ENCODE results near the gene PCDHGA4. TPM values are rescaled to one million over a fixed set of nuclear protein-coding genes. Genes with fewer than 3 reads are reported as not detected.
A peak's percentile ranks its signal among the peaks of the same experiment; 100 is the strongest.
"Not testable (repeated sequence)": the region's sequence is repeated elsewhere in the genome, so short reads cannot be mapped to it uniquely, and the experiment has no call there.

PCDHGA4 gene
- total and polyA plus RNA-seq, 2 donors = 2.2 to 5.8 TPM

GRCh38 chr5:141338538-141339306, 16.1 kb upstream of the PCDHGA4 start, which contains the start of gene PCDHGA2:
Gene PCDHGA2, plus strand, starts transcription at chr5:141338760.
- Histone ChIP-seq H3K36me3 (ENCODE audit: insufficient read depth) (no peaks in the 10 kb centered on the region), H3K4me3 (ENCODE audit: low read depth, low read length) (peak within 1 kb of the TSS; percentile 0), H3K4me1 (ENCODE audit: insufficient read depth) (no peaks in the 10 kb centered on the region), H3K27ac (ENCODE audit: low read depth) (no peak within 1 kb of the TSS)
- WGBS = 9% methylated on average over 27 of the region's 27 CpGs
- DNase-seq (ENCODE audit: extremely low spot score) = no peak

- not testable (repeated sequence) for DNase-seq (ENCODE audit: extremely low spot score); H3K27ac ChIP-seq (ENCODE audit: low read depth); H3K4me1 ChIP-seq (ENCODE audit: insufficient read depth); H3K36me3 ChIP-seq (ENCODE audit: insufficient read depth); H3K4me3 ChIP-seq (ENCODE audit: low read depth, low read length)
- WGBS = 65% methylated on average over 45 of the region's 45 CpGs
Observed at GRCh38 chr5:141340781-141341354, 14.0 kb upstream of the PCDHGA4 start.

- DNase-seq (ENCODE audit: extremely low spot score) = no peak
- H3K4me1 ChIP-seq (ENCODE audit: insufficient read depth) = no peaks in the 10 kb centered on the region
Observed at GRCh38 chr5:141342773-141343172, 12.0 kb upstream of the PCDHGA4 start.

GRCh38 chr5:141343242-141343952, 11.4 kb upstream of the PCDHGA4 start, which contains the start of gene PCDHGA3:
Gene PCDHGA3, plus strand, starts transcription at chr5:141343829. Its CDS starts 205 bp downstream, at chr5:141344034.
- DNase-seq (ENCODE audit: extremely low spot score) = no peak
- 25% methylated on average over 9 of the region's 9 CpGs for WGBS
- peak within 1 kb of the TSS; percentile 30 for H3K4me3 ChIP-seq (ENCODE audit: low read depth, low read length)
- H3K27ac ChIP-seq (ENCODE audit: low read depth) = no peak within 1 kb of the TSS
- H3K4me1 ChIP-seq (ENCODE audit: insufficient read depth) = no peaks in the 10 kb centered on the region
- no peaks in the 10 kb centered on the region for H3K36me3 ChIP-seq (ENCODE audit: insufficient read depth)

More at GRCh38 chr5:141342773-141343172, 12.0 kb upstream of the PCDHGA4 start:
- no peaks in the 10 kb centered on the region for H3K36me3 ChIP-seq (ENCODE audit: insufficient read depth)
- no peak overlapping the region for H3K4me3 ChIP-seq (ENCODE audit: low read depth, low read length)
- no peak overlapping the region for H3K27ac ChIP-seq (ENCODE audit: low read depth)
- WGBS = 16% methylated on average over 1 of the region's 1 CpG

GRCh38 chr5:141343953-141344463, 10.8 kb upstream of the PCDHGA4 start:
- WGBS = 21% methylated on average over 31 of the region's 31 CpGs
- DNase-seq (ENCODE audit: extremely low spot score) = no peak
- Histone ChIP-seq H3K4me3 (ENCODE audit: low read depth, low read length) (peak overlapping the region; percentile 30), H3K4me1 (ENCODE audit: insufficient read depth) (no peaks in the 10 kb centered on the region), H3K27ac (ENCODE audit: low read depth) (no peak overlapping the region), H3K36me3 (ENCODE audit: insufficient read depth) (no peaks in the 10 kb centered on the region)

GRCh38 chr5:141345327-141345726, 9.5 kb upstream of the PCDHGA4 start:
- 34% methylated on average over 20 of the region's 20 CpGs for WGBS

GRCh38 chr5:141346017-141346416, 8.8 kb upstream of the PCDHGA4 start:
- 45% methylated on average over 25 of the region's 35 CpGs for WGBS
- not testable (repeated sequence) for H3K4me1 ChIP-seq (ENCODE audit: insufficient read depth); H3K4me3 ChIP-seq (ENCODE audit: low read depth, low read length); H3K27ac ChIP-seq (ENCODE audit: low read depth); H3K36me3 ChIP-seq (ENCODE audit: insufficient read depth); DNase-seq (ENCODE audit: extremely low spot score)

More at GRCh38 chr5:141345327-141345726, 9.5 kb upstream of the PCDHGA4 start:
- H3K27ac ChIP-seq (ENCODE audit: low read depth) = no peak overlapping the region
- no peaks in the 10 kb centered on the region for H3K4me1 ChIP-seq (ENCODE audit: insufficient read depth)
- H3K36me3 ChIP-seq (ENCODE audit: insufficient read depth) = no peaks in the 10 kb centered on the region
- H3K4me3 ChIP-seq (ENCODE audit: low read depth, low read length) = no peak overlapping the region
- DNase-seq (ENCODE audit: extremely low spot score) = no peak

GRCh38 chr5:141349917-141350619, 4.8 kb upstream of the PCDHGA4 start, which contains the start of gene PCDHGB1:
Gene PCDHGB1, plus strand, starts transcription at chr5:141350099. Its CDS starts 162 bp downstream, at chr5:141350261.
- WGBS = 26% methylated on average over 29 of the region's 29 CpGs
- H3K36me3 ChIP-seq (ENCODE audit: insufficient read depth) = no peaks in the 10 kb centered on the region
- no peak for DNase-seq (ENCODE audit: extremely low spot score)
- H3K4me1 ChIP-seq (ENCODE audit: insufficient read depth) = no peaks in the 10 kb centered on the region
- H3K27ac ChIP-seq (ENCODE audit: low read depth) = no peak within 1 kb of the TSS
- H3K4me3 ChIP-seq (ENCODE audit: low read depth, low read length) = no peak within 1 kb of the TSS

- no peaks in the 10 kb centered on the region for H3K36me3 ChIP-seq (ENCODE audit: insufficient read depth)
- no peak overlapping the region for H3K4me3 ChIP-seq (ENCODE audit: low read depth, low read length)
- H3K4me1 ChIP-seq (ENCODE audit: insufficient read depth) = no peaks in the 10 kb centered on the region
- 33% methylated on average over 32 of the region's 36 CpGs for WGBS
- DNase-seq (ENCODE audit: extremely low spot score) = no peak
- no peak overlapping the region for H3K27ac ChIP-seq (ENCODE audit: low read depth)
Observed at GRCh38 chr5:141351591-141351990, 3.2 kb upstream of the PCDHGA4 start.

GRCh38 chr5:141355641-141356040, 820 bp downstream of the PCDHGA4 start:
- H3K4me1 ChIP-seq (ENCODE audit: insufficient read depth) = no peaks in the 10 kb centered on the region
- no peak overlapping the region for H3K4me3 ChIP-seq (ENCODE audit: low read depth, low read length)
- DNase-seq (ENCODE audit: extremely low spot score) = no peak
- H3K27ac ChIP-seq (ENCODE audit: low read depth) = no peak overlapping the region
- H3K36me3 ChIP-seq (ENCODE audit: insufficient read depth) = no peaks in the 10 kb centered on the region
- 49% methylated on average over 24 of the region's 24 CpGs for WGBS

- 75% methylated on average over 5 of the region's 5 CpGs for WGBS
- no peak for DNase-seq (ENCODE audit: extremely low spot score)
- H3K4me1 ChIP-seq (ENCODE audit: insufficient read depth) = no peaks in the 10 kb centered on the region
- H3K36me3 ChIP-seq (ENCODE audit: insufficient read depth) = no peaks in the 10 kb centered on the region
- H3K27ac ChIP-seq (ENCODE audit: low read depth) = no peak overlapping the region
- H3K4me3 ChIP-seq (ENCODE audit: low read depth, low read length) = no peak overlapping the region
Observed at GRCh38 chr5:141356133-141356532, 1.3 kb downstream of the PCDHGA4 start.

- WGBS = 49% methylated on average over 19 of the region's 19 CpGs
- Histone ChIP-seq H3K36me3 (ENCODE audit: insufficient read depth) (no peaks in the 10 kb centered on the region), H3K27ac (ENCODE audit: low read depth) (no peak overlapping the region), H3K4me1 (ENCODE audit: insufficient read depth) (no peaks in the 10 kb centered on the region), H3K4me3 (ENCODE audit: low read depth, low read length) (no peak overlapping the region)
- no peak for DNase-seq (ENCODE audit: extremely low spot score)
Observed at GRCh38 chr5:141356950-141357349, 2.1 kb downstream of the PCDHGA4 start.
